LNCaP clone FGC (cell line): Measurements from ENCODE around the gene ICAM2.

ENCODE experiments used
- DNase-seq: peaks from one replicate; pipeline ENCODE4 v3.0.0-alpha.2; 2011; ENCODE audit warnings: low read depth
- H3K4me3 ChIP-seq: 2 replicates; pipeline ENCODE4 v1.5.1; 2011; ENCODE audit warnings: mild to moderate bottlenecking, low read depth, low read length, control low read depth
- TF ChIP-seq, protein P1 (sequence below): IDR thresholded peaks from 2 replicates; pipeline ENCODE4 v1.5.1; 2012; ENCODE audit warnings: mild to moderate bottlenecking; ENCODE audit not compliant: control insufficient read depth, insufficient read depth; ENCODE audit errors: extremely low read depth

The ICAM2 gene

DNA sequence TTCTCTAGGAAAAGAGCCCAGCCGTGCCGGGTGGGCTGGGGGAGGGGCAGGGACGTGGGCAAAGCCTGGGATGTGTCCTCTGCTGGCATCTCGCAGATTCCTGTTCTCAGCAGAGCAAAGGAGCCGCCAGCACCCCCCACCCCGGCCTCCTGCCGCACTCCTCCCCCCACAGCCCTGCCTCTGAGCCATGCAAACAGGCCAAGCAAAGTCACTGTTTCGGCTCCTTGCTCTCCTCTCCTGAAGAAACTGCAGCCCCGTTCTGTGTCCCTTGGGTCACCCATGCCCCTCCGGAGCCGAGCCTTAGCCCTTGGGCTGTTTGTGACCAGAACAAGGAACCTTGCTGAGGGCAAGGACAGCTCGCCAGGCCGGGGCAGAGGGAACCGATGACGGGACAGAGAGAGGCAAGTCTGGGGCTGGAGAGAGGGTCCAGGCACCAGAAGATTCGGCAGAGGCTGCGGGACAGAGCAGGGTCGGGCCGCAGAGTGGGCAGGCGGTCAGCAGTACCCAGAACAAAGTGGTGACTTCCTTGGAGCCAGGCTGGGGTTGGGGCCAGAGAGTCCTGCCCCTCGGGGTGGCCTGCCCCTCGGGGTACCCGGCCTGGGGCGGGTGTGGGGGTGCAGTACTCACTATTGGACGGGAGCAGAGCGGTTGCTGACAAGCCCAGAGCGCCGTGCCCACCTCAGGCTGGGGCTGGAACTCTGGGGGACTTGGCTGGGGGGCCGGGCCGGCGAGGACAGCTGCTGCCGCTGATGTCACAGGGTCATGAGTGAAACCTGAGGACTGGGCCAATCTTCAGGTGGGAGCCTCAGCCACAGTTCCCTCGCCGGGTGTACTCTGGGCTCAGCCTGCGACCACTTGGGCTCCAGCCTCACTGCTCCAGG lies 31.5 kb downstream of the ICAM2 start:
- DNase-seq, result no peak
- TF ChIP-seq, protein P1, sequence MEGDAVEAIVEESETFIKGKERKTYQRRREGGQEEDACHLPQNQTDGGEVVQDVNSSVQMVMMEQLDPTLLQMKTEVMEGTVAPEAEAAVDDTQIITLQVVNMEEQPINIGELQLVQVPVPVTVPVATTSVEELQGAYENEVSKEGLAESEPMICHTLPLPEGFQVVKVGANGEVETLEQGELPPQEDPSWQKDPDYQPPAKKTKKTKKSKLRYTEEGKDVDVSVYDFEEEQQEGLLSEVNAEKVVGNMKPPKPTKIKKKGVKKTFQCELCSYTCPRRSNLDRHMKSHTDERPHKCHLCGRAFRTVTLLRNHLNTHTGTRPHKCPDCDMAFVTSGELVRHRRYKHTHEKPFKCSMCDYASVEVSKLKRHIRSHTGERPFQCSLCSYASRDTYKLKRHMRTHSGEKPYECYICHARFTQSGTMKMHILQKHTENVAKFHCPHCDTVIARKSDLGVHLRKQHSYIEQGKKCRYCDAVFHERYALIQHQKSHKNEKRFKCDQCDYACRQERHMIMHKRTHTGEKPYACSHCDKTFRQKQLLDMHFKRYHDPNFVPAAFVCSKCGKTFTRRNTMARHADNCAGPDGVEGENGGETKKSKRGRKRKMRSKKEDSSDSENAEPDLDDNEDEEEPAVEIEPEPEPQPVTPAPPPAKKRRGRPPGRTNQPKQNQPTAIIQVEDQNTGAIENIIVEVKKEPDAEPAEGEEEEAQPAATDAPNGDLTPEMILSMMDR, result no peak
- H3K4me3 ChIP-seq, result no peak overlapping the region

DNA sequence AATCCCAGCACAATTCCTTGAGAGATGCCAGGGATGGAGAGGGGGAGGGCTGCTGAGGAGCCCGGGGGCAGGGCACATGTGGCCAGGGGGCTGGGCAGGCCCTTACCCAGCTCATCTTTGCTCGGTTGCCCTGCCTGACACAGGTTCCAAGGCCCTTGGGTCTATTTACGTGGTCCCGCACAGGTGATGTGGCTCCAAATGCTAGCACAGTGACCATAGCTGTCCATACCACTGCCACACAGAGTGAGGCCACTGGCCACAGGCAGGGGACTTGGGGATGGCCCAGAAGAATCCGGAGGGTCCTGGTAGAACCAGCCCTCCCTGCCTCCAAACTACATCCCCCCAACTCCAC lies 32.3 kb downstream of the ICAM2 start:
- no peak overlapping the region for H3K4me3 ChIP-seq
- no peak for DNase-seq
- TF ChIP-seq, protein P1, result no peak

DNA sequence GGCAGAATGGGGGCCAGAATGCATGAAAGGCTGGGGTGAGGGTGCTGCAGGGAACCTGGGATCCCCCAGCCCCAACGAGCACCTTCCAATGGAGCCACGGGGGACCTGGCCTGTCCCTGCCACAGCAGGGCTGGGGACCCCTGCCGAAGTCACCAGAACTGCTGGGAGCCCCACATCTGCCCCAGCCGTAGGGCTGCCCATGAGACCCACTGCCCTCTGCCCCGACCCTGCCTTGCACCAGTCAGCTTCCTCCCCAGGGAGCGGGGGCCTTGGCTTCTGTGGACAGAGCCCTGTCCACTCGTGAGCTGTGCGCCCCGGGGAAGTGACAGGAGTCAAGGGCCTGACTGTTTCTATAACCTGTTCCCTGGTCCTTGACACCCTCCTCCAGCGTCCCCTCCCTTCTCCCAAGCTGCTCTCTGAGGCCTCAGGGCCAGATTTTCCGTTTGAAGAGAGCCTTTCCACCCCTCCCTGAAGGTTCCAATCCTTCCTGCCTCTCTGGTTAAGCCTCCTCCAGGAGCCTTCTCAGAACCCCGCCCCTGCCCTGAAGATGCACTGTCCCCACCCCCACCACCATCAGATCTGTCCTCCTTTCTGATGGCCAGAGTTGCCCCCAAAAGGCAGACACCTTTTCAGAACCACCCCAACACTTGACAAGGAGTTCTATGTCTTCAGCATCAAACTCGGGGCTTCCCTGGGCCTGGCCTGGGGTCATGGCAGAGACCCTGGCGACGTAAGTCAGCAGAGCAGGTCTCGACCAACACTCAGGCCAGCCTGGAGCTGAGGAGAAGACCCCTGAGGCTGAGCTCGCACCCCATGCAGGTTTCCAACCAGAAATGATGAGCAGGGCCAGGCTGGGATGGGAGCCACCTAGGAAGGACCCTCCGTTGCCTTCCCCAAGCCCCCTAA lies 33.0 kb downstream of the ICAM2 start:
- H3K4me3 ChIP-seq, result no peak overlapping the region
- no peak for DNase-seq
- TF ChIP-seq, protein P1, result no peak

DNA sequence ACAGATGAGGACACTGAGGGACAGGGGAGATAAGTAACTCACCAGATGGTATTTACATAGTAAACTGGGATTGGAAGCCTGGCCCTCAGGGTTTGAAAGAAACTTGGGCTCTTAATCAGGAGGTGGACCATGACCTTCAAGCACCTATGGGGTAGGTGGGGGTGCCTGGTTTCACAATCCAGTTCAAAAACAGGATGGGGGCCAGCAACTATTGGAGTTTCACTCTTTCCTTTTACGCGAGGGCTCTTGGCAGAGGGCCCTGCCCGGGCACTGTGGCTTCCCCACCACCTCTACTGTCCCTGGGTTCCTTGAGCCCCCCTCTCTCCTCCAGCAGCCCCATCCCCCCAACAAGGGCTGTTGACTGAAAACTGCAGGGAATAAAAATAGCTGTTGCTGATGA lies 33.6 kb downstream of the ICAM2 start:
- TF ChIP-seq, protein P1, result no peak
- DNase-seq, result no peak
- H3K4me3 ChIP-seq, result no peak overlapping the region

DNA sequence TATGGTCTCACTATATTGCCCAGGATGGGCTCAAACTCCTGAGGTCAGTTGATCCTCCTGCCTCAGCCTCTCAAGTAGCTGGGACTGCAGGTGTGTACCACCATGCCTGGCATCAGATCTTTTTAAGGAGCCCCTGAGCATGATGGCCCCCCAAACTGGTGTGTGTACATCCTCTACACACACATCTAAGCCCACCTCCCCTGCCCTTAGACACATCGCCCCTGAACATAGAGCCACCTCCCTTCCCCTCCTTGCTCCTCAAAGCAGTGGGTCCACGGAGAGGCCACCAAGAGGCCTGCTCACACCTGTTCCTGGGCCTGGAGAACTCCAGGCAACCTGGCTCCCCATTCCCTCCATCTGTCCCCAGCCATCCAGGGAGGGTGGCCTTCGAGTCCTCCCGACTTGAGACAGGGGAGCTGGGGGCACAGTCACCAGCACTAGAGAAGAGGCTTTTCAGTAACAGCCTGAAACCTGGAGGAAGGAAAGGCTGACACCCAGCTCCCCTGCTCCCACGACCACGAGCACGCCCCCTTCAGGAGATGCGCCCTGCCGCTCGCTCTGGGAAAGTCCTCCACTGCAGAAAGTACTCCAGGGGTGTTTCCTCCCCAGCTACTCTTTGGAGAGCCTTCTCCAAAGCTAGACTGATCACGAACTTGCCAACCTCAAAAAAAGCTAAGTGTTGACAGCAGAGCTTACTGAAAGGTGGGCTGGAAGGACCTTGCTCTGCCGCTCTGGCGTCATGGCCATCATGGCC lies 34.9 kb downstream of the ICAM2 start:
- TF ChIP-seq, protein P1, result no peak
- DNase-seq, result no peak
- no peak overlapping the region for H3K4me3 ChIP-seq

DNA sequence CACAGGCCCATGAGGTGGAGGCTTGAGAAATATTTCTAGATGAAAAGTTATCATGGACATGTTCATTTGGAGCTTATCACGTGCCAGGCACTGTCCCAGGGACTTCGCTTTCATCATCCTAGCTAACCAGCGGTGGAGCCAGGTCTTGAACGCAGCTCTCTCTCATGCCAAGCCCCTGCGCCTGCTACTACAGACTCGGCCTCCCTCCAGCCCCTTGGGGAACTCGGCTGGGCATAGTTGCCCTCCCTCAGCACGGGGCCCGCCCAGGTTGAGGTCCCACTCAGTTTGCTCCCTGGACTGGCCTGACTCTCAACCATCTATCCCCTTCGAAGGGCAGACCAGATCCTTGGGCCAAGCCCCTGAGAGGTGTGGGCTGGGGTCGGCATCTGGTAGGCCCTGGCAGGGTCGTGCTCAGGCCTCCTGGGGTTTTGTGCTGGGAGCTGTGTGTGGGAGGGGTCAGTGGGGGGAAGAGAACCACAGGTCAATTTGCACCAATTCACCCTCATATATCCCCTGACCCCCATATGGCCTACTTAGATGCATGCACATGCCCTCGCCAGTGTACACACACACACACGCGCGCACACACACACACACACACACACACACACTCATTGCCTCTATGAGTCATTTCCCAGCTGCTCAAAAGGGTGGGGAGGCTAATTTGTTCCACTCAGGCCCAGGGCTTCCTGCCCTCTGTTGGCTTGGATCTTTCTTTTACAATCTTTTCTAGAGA lies 35.6 kb downstream of the ICAM2 start:
- H3K4me3 ChIP-seq, result no peak overlapping the region
- no peak for DNase-seq
- TF ChIP-seq, protein P1, result no peak
